GM19099 (cell line): ENCODE measurements around the gene ALG12.
A peak's percentile ranks its signal among the peaks of the same experiment; 100 is the strongest.

Experiments
- POLR2A ChIP-seq: IDR thresholded peaks from 3 replicates; pipeline ENCODE4 v1.6.1; 2011; ENCODE audit warnings: low read depth; ENCODE audit not compliant: insufficient read length; ENCODE audit errors: extremely low read depth

Gene ALG12

GRCh38 chr22:49930596-49931412 lies 12.6 kb upstream of the ALG12 start:
- TF ChIP-seq POLR2A: no peak

GRCh38 chr22:49929994-49930575 lies 11.8 kb upstream of the ALG12 start:
- no peak for TF ChIP-seq POLR2A

- TF ChIP-seq POLR2A: no peak
Observed at GRCh38 chr22:49929211-49929979, 11.2 kb upstream of the ALG12 start.

- TF ChIP-seq POLR2A: no peak
Observed at GRCh38 chr22:49928555-49929210, 10.4 kb upstream of the ALG12 start.

GRCh38 chr22:49928185-49928495 lies 9.9 kb upstream of the ALG12 start:
- no peak for TF ChIP-seq POLR2A

GRCh38 chr22:49927483-49928184 lies 9.4 kb upstream of the ALG12 start:
- no peak for TF ChIP-seq POLR2A

- no peak for TF ChIP-seq POLR2A
Observed at GRCh38 chr22:49926916-49927315, 8.7 kb upstream of the ALG12 start.

GRCh38 chr22:49925525-49926128 lies 7.4 kb upstream of the ALG12 start:
- TF ChIP-seq POLR2A: peak; percentile 59

GRCh38 chr22:49924113-49924833 lies 6.0 kb upstream of the ALG12 start:
- no peak for TF ChIP-seq POLR2A

GRCh38 chr22:49923445-49923844 lies 5.2 kb upstream of the ALG12 start:
- no peak for TF ChIP-seq POLR2A

- no peak for TF ChIP-seq POLR2A
Observed at GRCh38 chr22:49922926-49923325, 4.7 kb upstream of the ALG12 start.

GRCh38 chr22:49922484-49922883 lies 4.2 kb upstream of the ALG12 start:
- TF ChIP-seq POLR2A: no peak

GRCh38 chr22:49921508-49922278 lies 3.5 kb upstream of the ALG12 start:
- TF ChIP-seq POLR2A: no peak
